Stimulated activated CD4-positive, alpha-beta T cell treated with anti-CD3 and anti-CD28 coated beads, Interleukin-1b, Interleukin-23, amount 100 ng/mL, for 24 hours (primary cell): ENCODE results near the gene RUVBL2.
"Not testable (repeated sequence)": the region's sequence is repeated elsewhere in the genome, so short reads cannot be mapped to it uniquely, and the experiment has no call there.

Experiments used
- DNase-seq, 4 experiments: peaks; one replicate each; pipeline ENCODE4 v3.0.0-alpha.2; 2020; ENCODE audit warnings: low read depth in 4 of 4, low spot score in 1 of 4

Gene RUVBL2

GRCh38 chr19:49042177-49042576, 48.5 kb downstream of the RUVBL2 start:
- no peak for DNase-seq

- not testable (repeated sequence) for DNase-seq
Measured at GRCh38 chr19:49042666-49043065, 49.0 kb downstream of the RUVBL2 start.

GRCh38 chr19:49043548-49043947, 49.9 kb downstream of the RUVBL2 start, which contains the start of gene CGB5:
Gene CGB5 (plus strand): TSS chr19:49043848. CDS start chr19:49044210, 362 bp downstream.
- DNase-seq, result not testable (repeated sequence)

- not testable (repeated sequence) for DNase-seq
Measured at GRCh38 chr19:49049011-49049410, 55.3 kb downstream of the RUVBL2 start, which contains the start of gene CGB8. Gene CGB8 (minus strand): TSS chr19:49049111. CDS start chr19:49048739, 372 bp downstream.

GRCh38 chr19:49049834-49050233, 56.1 kb downstream of the RUVBL2 start:
- DNase-seq, result not testable (repeated sequence)

GRCh38 chr19:49050376-49051033, 56.8 kb downstream of the RUVBL2 start:
- DNase-seq, result not testable (repeated sequence)

GRCh38 chr19:49056101-49056901, 62.6 kb downstream of the RUVBL2 start:
- peak in 1 of 4 experiments; percentile 40 for DNase-seq

- DNase-seq, result not testable (repeated sequence)
Measured at GRCh38 chr19:49056902-49057596, 63.4 kb downstream of the RUVBL2 start.

GRCh38 chr19:49057636-49058234, 64.0 kb downstream of the RUVBL2 start, which contains the start of gene CGB7:
Gene CGB7 (minus strand): TSS chr19:49057749. CDS start chr19:49055375, 2,374 bp downstream.
- peak in 1 of 4 experiments; percentile 30 for DNase-seq

GRCh38 chr19:49058562-49058961, 64.9 kb downstream of the RUVBL2 start:
- peak in 1 of 4 experiments; percentile 25 for DNase-seq

GRCh38 chr19:49059053-49059452, 65.4 kb downstream of the RUVBL2 start:
- DNase-seq, result no peak

GRCh38 chr19:49061000-49061399, 67.3 kb downstream of the RUVBL2 start:
- DNase-seq, result no peak

GRCh38 chr19:49061445-49061844, 67.8 kb downstream of the RUVBL2 start:
- no peak for DNase-seq

- no peak for DNase-seq
Measured at GRCh38 chr19:49064029-49064629, 70.4 kb downstream of the RUVBL2 start.

GRCh38 chr19:49064768-49065611, 71.3 kb downstream of the RUVBL2 start, which contains the start of gene NTF4:
Gene NTF4 (minus strand): TSS chr19:49064818. CDS start chr19:49061997, 2,821 bp downstream.
- DNase-seq, result no peak
